BJ (cell line): Measurements from ENCODE around the gene RERE. TPM values are rescaled to one million over a fixed set of nuclear protein-coding genes. Genes with fewer than 3 reads are reported as not detected.
"Not testable (repeated sequence)": the region's sequence is repeated elsewhere in the genome, so short reads cannot be mapped to it uniquely, and the experiment has no call there.

Source experiments
- CTCF ChIA-PET: fragments of 350-600 bp; formaldehyde crosslinking; extraction: SDS; loops from one replicate; lab custom pipeline; 2021; ENCODE audit warnings: antibody characterized with exemption, inconsistent platforms; lab: Yijun Ruan, JAX
- POLR2A ChIA-PET: fragments of 300-600 bp; sonication (Branson Sonifier 250); formaldehyde crosslinking; extraction: SDS; loops from one replicate; lab custom pipeline; 2021; ENCODE audit warnings: antibody characterized with exemption; lab: Charles Lee
- DNase-seq: peaks from one replicate; pipeline ENCODE4 v3.0.0-alpha.2; 2011; ENCODE audit warnings: low read depth
- H3K27me3 ChIP-seq: 2 replicates; pipeline ENCODE4 v1.6.0; 2011; ENCODE audit warnings: low read length; ENCODE audit not compliant: control insufficient read depth, insufficient read depth
- H3K36me3 ChIP-seq: 2 replicates; pipeline ENCODE4 v1.5.1; 2011; ENCODE audit warnings: low read length; ENCODE audit not compliant: control insufficient read depth, insufficient read depth
- H3K4me3 ChIP-seq: 2 replicates; pipeline ENCODE4 v1.5.1; 2011; ENCODE audit warnings: low read depth, mild to moderate bottlenecking, control low read depth, low read length
- CTCF ChIP-seq: IDR thresholded peaks from 2 replicates; pipeline ENCODE4 v1.5.1; 2011; ENCODE audit warnings: low read depth, mild to moderate bottlenecking, control low read depth, inconsistent platforms, low read length, moderate library complexity; ENCODE audit not compliant: insufficient read depth
- polyA plus RNA-seq: library from polyadenylated mRNA; depleted of rRNA; stranded (reverse); fragments of >200 nt; gene quantifications from 2 replicates; pipeline ENCODE4 v1.2.3, GENCODE V29; 2011

The RERE gene
- polyA plus RNA-seq, 1 experiment, result 3.8 TPM

- ChIA-PET POLR2A (no interaction called here), CTCF (interaction anchor here (1.4 to 4.6 kb wide), 2 partner anchors 10 to 253 kb away, joined by 4 to 32 read pairs; no protein-coding TSS in a partner anchor)
- DNase-seq, result no peak
- Histone ChIP-seq H3K36me3 (no peaks in the 10 kb centered on the region; the same call in 1 of the 2 replicates), H3K27me3 (no peaks in the 10 kb centered on the region), H3K4me3 (no peak overlapping the region)
- TF ChIP-seq CTCF, result no peak
Measured at GRCh38 chr1:8595941-8596340, 221.5 kb downstream of the RERE start.

GRCh38 chr1:8595332-8595731 is 222.1 kb downstream of the RERE start:
- no peaks in the 10 kb centered on the region for H3K27me3 ChIP-seq
- DNase-seq, result no peak
- no peaks in the 10 kb centered on the region; the same call in 1 of the 2 replicates for H3K36me3 ChIP-seq
- POLR2A ChIA-PET, result no interaction called here
- CTCF ChIA-PET, result interaction anchor here (0.7 to 4.6 kb wide), 2 partner anchors 9 to 34 kb away, joined by 3 to 32 read pairs; no protein-coding TSS in a partner anchor
- no peak for TF ChIP-seq CTCF
- H3K4me3 ChIP-seq, result no peak overlapping the region

- CTCF ChIA-PET, result interaction anchor here (1.0 kb wide), 1 partner anchor 12 kb away, joined by 3 read pairs; no protein-coding TSS in a partner anchor
- DNase-seq, H3K36me3 ChIP-seq, H3K27me3 ChIP-seq, H3K4me3 ChIP-seq, POLR2A ChIA-PET: not testable (repeated sequence)
Measured at GRCh38 chr1:8593292-8593691, 224.1 kb downstream of the RERE start.

GRCh38 chr1:8591569-8591968 is 225.9 kb downstream of the RERE start:
- ChIA-PET POLR2A (no interaction called here), CTCF (no interaction called here)
- H3K27me3 ChIP-seq, result no peaks in the 10 kb centered on the region
- no peaks in the 10 kb centered on the region; the same call in 1 of the 2 replicates for H3K36me3 ChIP-seq
- TF ChIP-seq CTCF, result no peak
- H3K4me3 ChIP-seq, result no peak overlapping the region
- DNase-seq, result no peak

- no peak for DNase-seq
- no peak for TF ChIP-seq CTCF
- POLR2A ChIA-PET, result no interaction called here
Measured at GRCh38 chr1:8590721-8591351, 226.6 kb downstream of the RERE start.

GRCh38 chr1:8589571-8589970 is 227.9 kb downstream of the RERE start:
- no peaks in the 10 kb centered on the region for H3K27me3 ChIP-seq
- no peak for TF ChIP-seq CTCF
- no peak for DNase-seq
- CTCF ChIA-PET, result interaction anchor here (1.3 to 1.6 kb wide), 2 partner anchors 11 to 29 kb away, joined by 4 read pairs; no protein-coding TSS in a partner anchor
- no peaks in the 10 kb centered on the region for H3K36me3 ChIP-seq
- POLR2A ChIA-PET, result no interaction called here
- no peak overlapping the region for H3K4me3 ChIP-seq

More at GRCh38 chr1:8590721-8591351, 226.6 kb downstream of the RERE start:
- Histone ChIP-seq H3K4me3 (no peak overlapping the region), H3K27me3 (no peaks in the 10 kb centered on the region), H3K36me3 (no peaks in the 10 kb centered on the region; the same call in 1 of the 2 replicates)
- CTCF ChIA-PET, result interaction anchor here (1.2 kb wide), 1 partner anchor 25 kb away, joined by 4 read pairs; no protein-coding TSS in a partner anchor
